ENCODE results near the gene DACT2. TPM values are rescaled to one million over a fixed set of nuclear protein-coding genes. Genes with fewer than 3 reads are reported as not detected.

DACT2 gene
- total and polyA plus RNA-seq, 7 donors = 0.01 to 0.17 TPM; not detected in 5

- intact Hi-C loops (cut with DNase I) = no loop called here
- Histone ChIP-seq H3K27me3 (ENCODE audit: insufficient read depth in 3 of 3, low read length in 2 of 3) (peaks cover 0 to 35% (median 5%) of the 10 kb centered on the region in 3 donors), H3K4me1 (no peaks in the 10 kb centered on the region), H3K36me3 (ENCODE audit: insufficient read depth in 1 of 2, low read depth in 1 of 2) (no peaks in the 10 kb centered on the region), H3K27ac (no peak overlapping the region), H3K9me3 (no peaks in the 10 kb centered on the region), H3K4me3 (no peak overlapping the region)
- ATAC-seq (no peak), DNase-seq (no peak)
- no peak for TF ChIP-seq CTCF (IDR thresholded peaks at IDR 0.05)
- WGBS, 3 donors = 68 to 75% (median 70%) methylated on average over 17 of the region's 17 CpGs
Observed at GRCh38 chr6:168342636-168343035, 23.1 kb upstream of the DACT2 start.

GRCh38 chr6:168341280-168341900 is 21.8 kb upstream of the DACT2 start:
- H3K9me3 ChIP-seq = no peaks in the 10 kb centered on the region
- H3K27ac ChIP-seq = no peak overlapping the region
- 73 to 85% (median 75%) methylated on average over 8 of the region's 8 CpGs for WGBS, 3 donors
- no peak for ATAC-seq
- no peak overlapping the region for H3K4me3 ChIP-seq
- DNase-seq = no peak
- intact Hi-C loops (cut with DNase I) = no loop called here
- no peaks in the 10 kb centered on the region for H3K4me1 ChIP-seq
- H3K27me3 ChIP-seq (ENCODE audit: insufficient read depth in 3 of 3, low read length in 2 of 3) = peaks cover 0 to 22% (median 4%) of the 10 kb centered on the region in 3 donors
- no peak for TF ChIP-seq CTCF (IDR thresholded peaks at IDR 0.05)
- no peaks in the 10 kb centered on the region for H3K36me3 ChIP-seq (ENCODE audit: insufficient read depth in 1 of 2, low read depth in 1 of 2)

GRCh38 chr6:168340819-168341218 is 21.2 kb upstream of the DACT2 start:
- Histone ChIP-seq H3K27me3 (ENCODE audit: insufficient read depth in 3 of 3, low read length in 2 of 3) (peaks cover 0 to 17% (median 4%) of the 10 kb centered on the region in 3 donors), H3K36me3 (ENCODE audit: insufficient read depth in 1 of 2, low read depth in 1 of 2) (no peaks in the 10 kb centered on the region), H3K27ac (no peak overlapping the region), H3K9me3 (no peaks in the 10 kb centered on the region), H3K4me3 (no peak overlapping the region), H3K4me1 (no peaks in the 10 kb centered on the region)
- WGBS, 3 donors = 93 to 95% (median 94%) methylated on average over 10 of the region's 10 CpGs
- DNase-seq = no peak
- no peak for ATAC-seq
- intact Hi-C loops (cut with DNase I) = no loop called here
- TF ChIP-seq CTCF (IDR thresholded peaks at IDR 0.05) = no peak

GRCh38 chr6:168338777-168339176 is 19.2 kb upstream of the DACT2 start:
- Histone ChIP-seq H3K4me1 (no peaks in the 10 kb centered on the region), H3K4me3 (no peak overlapping the region), H3K27me3 (ENCODE audit: insufficient read depth in 3 of 3, low read length in 2 of 3) (peaks cover 0 to 4% (median 0%) of the 10 kb centered on the region in 3 donors), H3K9me3 (no peaks in the 10 kb centered on the region), H3K36me3 (ENCODE audit: insufficient read depth in 1 of 2, low read depth in 1 of 2) (no peaks in the 10 kb centered on the region), H3K27ac (no peak overlapping the region)
- no peak for TF ChIP-seq CTCF (IDR thresholded peaks at IDR 0.05)
- DNase-seq = no peak
- 75 to 82% (median 79%) methylated on average over 7 of the region's 7 CpGs for WGBS, 3 donors
- intact Hi-C loops (cut with DNase I) = no loop called here
- no peak for ATAC-seq

- Histone ChIP-seq H3K27ac (no peak overlapping the region), H3K4me3 (no peak overlapping the region), H3K27me3 (ENCODE audit: insufficient read depth in 3 of 3, low read length in 2 of 3) (no peaks in the 10 kb centered on the region), H3K9me3 (no peaks in the 10 kb centered on the region), H3K4me1 (no peaks in the 10 kb centered on the region), H3K36me3 (ENCODE audit: insufficient read depth in 1 of 2, low read depth in 1 of 2) (no peaks in the 10 kb centered on the region)
- ATAC-seq (no peak), DNase-seq (no peak)
- intact Hi-C loops (cut with DNase I) = no loop called here
- WGBS, 3 donors = 61 to 88% (median 62%) methylated on average over 3 to 4 of the region's 4 CpGs
- TF ChIP-seq CTCF (IDR thresholded peaks at IDR 0.05) = no peak
Observed at GRCh38 chr6:168336967-168337366, 17.4 kb upstream of the DACT2 start.

Data from psoas muscle (tissue), 8 donors.